MM.1S (cell line): Measurements from ENCODE around the gene MSLN.
"Not testable (repeated sequence)": the region's sequence is repeated elsewhere in the genome, so short reads cannot be mapped to it uniquely, and the experiment has no call there.

Experiments used
- CTCF ChIP-seq: fragments of 300-600 bp; sonication (generic); IDR thresholded peaks from 2 replicates; pipeline ENCODE4 v1.5.1; 2016; ENCODE audit warnings: antibody characterized with exemption, low read length, mixed read lengths
- EZH2 ChIP-seq: fragments of 300-600 bp; sonication (generic); optimal IDR thresholded peaks from 2 replicates; pipeline ENCODE3; 2017; ENCODE audit warnings: low read depth, mild to moderate bottlenecking, antibody characterized with exemption, low read length, mixed read lengths
- EZH2phosphoT487 ChIP-seq: fragments of 300-600 bp; sonication (generic); IDR thresholded peaks from 2 replicates; pipeline ENCODE4 v1.6.1; 2018; ENCODE audit warnings: antibody characterized with exemption, low read length

GRCh38 chr16:712740-713250 is 47.7 kb upstream of the MSLN start:
- peak; percentile 30 for TF ChIP-seq CTCF
- TF ChIP-seq EZH2, EZH2phosphoT487: not testable (repeated sequence)
